ENCODE measurements around the gene LDLRAD4.
"Not testable (repeated sequence)": the region's sequence is repeated elsewhere in the genome, so short reads cannot be mapped to it uniquely, and the experiment has no call there.

The LDLRAD4 gene

GRCh38 chr18:13638719-13639595, 420.4 kb downstream of the LDLRAD4 start:
- DNase-seq (ENCODE audit: low spot score) = peak; percentile 62

DNA sequence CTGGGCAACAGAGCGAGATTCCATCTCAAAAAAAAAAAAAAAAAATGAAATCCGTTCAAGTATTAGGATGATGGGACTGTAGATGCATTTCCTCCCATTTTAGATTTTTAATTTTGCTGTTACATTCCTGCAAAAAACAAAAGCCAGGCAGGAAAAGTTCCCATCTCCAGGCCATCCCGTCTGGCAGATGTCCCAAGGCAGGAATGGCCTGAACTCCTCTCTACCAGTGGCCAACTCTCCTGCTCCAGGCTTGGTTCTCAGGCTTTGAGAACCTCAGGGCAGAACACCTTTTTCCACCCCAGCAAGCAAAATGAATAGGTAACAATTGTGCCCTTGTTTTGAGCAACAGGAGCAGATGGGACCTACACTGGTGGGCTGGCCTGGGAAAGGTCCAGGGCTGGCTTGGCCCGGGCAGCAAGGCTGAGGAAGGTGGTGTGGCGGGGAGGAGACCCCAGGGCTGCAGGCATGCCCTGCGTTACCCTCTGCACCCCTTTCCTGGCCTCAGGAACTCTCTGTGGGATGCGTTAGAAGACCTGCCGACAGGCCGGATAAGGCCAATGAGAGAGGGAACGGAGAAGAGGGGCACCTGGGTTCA, 421.8 kb downstream of the LDLRAD4 start:
- DNase-seq (ENCODE audit: low spot score) = no peak

GRCh38 chr18:13641551-13642439, 423.2 kb downstream of the LDLRAD4 start:
- no peak for DNase-seq (ENCODE audit: low spot score)

GRCh38 chr18:13642440-13642827, 423.9 kb downstream of the LDLRAD4 start:
- no peak for DNase-seq (ENCODE audit: low spot score)

DNA sequence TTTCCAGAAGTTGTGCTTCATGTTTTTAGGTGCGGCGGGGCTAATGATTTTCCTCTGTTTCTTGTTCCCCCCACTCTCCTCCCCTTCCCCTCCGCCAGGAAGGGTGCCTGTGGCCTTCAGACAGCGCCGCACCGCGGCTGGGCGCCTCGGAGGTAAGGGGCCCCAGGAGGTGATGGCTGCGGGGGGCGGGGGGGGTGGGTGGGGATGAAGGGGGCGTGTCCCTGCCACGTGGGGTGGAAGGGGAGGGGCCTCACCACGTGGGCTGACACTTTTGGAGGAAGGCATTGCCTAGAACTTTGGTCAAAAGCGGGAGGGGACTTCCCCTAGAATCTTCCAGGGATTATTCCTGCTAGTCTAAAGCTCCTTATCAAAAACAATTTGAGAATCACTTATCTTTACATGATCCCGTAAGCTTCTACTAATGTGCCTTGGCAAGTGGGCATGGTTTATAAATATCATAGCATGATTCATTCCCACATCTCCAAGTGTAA, 424.7 kb downstream of the LDLRAD4 start:
- no peak for DNase-seq (ENCODE audit: low spot score)

DNA sequence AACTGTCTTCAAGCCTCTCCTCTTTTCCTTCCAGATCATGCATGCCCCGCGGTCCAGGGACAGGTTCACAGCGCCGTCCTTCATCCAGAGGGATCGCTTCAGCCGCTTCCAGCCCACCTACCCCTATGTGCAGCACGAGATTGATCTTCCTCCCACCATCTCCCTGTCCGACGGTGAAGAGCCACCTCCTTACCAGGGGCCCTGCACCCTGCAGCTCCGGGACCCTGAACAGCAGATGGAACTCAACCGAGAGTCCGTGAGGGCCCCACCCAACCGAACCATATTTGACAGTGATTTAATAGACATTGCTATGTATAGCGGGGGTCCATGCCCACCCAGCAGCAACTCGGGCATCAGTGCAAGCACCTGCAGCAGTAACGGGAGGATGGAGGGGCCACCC, 426.5 kb downstream of the LDLRAD4 start:
- DNase-seq (ENCODE audit: low spot score) = no peak

DNA sequence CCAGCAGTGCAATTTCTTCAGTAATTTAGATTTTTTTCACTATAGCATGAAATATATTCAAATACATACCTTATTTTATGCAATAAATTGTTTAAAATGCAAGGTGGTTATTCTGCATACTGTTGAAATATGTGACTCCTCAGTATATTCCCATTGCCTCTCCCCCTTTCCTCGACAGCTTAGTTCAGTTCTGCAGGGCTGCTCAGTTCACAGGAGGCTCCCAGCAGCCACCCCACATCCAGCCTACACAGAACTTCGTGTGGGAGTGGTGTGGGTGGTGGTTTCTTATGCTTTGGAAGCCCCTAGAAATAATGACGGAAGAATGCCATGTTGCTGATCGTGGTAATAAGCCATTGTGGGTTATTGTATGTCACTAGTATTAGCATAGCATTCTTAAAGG, 428.1 kb downstream of the LDLRAD4 start:
- DNase-seq (ENCODE audit: low spot score) = no peak

GRCh38 chr18:13647761-13648160, 429.2 kb downstream of the LDLRAD4 start:
- DNase-seq (ENCODE audit: low spot score) = no peak

- DNase-seq (ENCODE audit: low spot score) = no peak
These were observed 431.1 kb downstream of the LDLRAD4 start for GRCh38 chr18:13649397-13650390.

GRCh38 chr18:13653746-13654433, 435.3 kb downstream of the LDLRAD4 start:
- DNase-seq (ENCODE audit: low spot score) = peak; percentile 62

- DNase-seq (ENCODE audit: low spot score) = no peak
These were observed 439.4 kb downstream of the LDLRAD4 start for GRCh38 chr18:13657974-13658373.

DNA sequence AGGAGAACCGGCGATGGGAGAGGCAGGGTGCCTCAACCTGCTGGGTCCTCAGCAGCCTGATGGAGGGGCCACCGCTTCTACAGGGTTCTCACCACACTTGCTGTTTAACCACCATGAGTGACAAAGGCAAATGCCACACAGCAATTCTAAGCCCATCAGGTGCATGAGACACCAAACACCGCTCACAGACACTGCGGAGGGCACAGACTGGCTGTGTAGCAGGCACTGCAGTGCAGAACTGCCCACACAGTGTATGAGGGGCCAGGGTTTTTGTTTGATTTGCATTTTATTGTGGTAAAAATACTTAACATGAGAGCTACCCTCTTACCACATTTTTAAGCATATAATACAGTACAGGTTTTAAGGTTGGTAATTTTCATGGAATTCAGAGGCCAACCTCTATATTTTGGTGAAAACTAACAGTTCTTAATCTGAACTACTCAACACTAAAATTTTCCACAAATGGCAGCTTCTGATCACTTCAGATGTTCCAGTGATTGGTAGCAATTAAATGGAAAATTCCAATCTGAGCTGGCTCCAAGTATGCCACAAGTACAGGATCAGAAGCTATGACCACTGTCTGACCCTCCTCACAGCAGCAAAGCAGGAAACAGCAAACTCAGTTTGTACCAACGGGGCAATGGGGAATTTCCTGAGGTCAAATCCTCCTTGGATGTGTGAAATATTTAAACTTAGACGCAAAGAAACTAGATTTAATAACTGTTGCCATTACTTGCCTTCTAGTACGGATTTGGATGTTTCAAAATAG, 440.1 kb downstream of the LDLRAD4 start:
- DNase-seq (ENCODE audit: low spot score) = peak; percentile 12

DNA sequence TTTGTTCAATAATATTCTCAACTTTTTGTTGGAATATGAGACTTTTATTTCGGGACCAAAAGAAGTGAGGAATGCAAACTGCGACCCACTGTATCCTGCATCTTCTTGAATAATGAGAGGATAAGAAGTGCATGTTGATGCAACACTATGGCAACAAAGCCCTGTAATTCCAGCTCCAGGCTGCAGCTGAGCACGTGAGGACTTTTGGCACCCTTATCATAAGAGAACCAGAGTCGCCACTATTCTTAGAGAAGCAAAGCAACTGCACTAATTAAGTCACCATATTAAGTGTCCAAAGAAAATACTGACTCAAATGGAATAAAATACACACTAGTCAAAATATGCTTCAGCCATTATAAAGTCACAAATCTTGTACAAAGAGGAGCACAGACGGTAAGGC, 441.9 kb downstream of the LDLRAD4 start:
- DNase-seq (ENCODE audit: low spot score) = peak; percentile 27

DNA sequence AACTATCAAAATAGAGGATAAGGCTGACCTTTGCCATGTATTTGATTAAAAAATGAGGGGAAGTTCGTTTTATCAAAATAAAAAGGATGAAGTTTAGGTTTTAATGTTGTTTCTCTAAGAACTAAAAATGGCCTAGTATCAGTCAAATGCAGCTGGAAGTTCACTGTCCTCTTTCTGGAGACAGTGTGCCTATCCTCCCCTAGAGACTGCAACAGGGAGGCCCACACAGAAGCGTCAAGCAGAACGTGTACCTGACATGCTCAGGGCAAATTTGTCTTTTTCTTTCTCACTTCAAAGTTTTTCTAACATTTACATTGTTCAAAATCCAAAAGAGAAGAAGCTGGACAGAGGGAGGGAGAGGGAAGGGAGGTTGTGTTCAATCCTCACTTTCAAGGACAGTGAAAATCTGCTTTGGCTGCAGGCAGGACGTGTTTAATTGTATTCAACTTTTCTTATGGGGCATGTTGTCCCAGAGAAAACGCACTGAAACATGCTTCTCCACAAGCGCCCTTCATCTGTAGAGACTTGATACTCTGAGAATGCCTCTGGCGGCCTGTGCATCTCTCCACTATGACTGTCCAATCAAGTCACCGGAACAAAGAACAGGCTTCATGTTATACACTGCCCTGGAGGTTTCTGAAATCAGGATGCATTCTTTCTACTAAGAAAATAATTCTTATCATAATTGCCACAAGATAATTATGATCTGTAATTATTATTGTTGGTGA, 442.7 kb downstream of the LDLRAD4 start:
- no peak for DNase-seq (ENCODE audit: low spot score)

DNA sequence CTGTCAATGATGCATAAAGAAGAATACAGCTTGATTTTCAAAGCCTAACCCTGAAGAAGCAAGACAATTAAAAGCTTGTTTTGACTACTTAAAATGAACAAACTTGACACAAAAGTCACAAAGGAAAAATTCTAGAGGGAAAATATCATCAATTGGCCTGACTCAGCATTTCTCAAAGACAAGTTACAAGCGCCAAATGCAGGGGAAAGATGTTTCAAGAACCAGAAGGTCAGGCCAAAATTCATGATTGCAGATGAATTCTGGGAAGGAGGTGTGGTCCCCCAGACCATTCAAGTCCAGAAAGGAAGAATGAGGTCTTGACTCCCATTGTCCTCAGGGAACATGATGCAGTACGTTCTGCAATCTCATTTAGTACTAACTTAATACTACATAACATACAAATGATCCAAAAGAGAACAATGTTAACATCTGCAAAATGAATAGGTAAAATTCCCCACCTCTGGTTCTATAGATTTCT, 443.3 kb downstream of the LDLRAD4 start:
- DNase-seq (ENCODE audit: low spot score) = no peak

DNA sequence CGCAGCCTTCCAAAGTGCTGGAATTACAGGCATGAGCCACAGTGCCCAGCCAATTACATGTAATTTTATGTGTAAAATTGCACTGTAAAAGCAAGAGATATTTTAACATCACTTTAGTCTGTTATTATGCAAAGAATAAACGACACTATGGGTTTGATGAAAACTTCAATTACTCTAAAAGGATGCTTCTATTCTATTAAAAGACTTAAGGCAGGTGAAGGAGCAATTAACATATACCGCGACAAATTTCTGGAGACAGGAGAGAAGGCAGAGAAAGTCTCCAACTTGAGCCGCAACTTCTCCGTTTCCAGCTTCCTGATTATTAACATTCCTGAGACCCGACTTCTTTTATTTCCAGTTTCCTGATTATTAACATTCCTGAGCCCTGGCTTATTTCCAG, 454.1 kb downstream of the LDLRAD4 start:
- no peak for DNase-seq (ENCODE audit: low spot score)

DNA sequence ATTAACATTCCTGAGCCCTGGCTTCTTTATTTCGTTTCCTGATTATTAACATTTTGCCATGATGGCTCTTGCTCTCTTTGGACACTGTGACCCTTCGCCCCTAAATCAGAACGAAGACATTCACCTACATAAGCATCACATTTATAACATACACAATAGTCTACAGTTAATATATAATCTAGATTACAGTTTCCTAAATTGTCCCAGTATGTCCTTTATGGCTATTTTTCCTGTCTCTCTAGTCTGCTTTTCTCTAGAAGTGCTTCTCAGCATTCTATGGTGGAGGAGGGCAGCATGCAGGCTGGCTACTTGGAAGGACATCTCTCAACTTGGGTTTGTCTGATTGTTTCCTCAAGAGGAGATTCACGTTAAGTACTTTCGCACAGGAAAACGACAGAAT, 457.9 kb downstream of the LDLRAD4 start:
- no peak for DNase-seq (ENCODE audit: low spot score)

DNA sequence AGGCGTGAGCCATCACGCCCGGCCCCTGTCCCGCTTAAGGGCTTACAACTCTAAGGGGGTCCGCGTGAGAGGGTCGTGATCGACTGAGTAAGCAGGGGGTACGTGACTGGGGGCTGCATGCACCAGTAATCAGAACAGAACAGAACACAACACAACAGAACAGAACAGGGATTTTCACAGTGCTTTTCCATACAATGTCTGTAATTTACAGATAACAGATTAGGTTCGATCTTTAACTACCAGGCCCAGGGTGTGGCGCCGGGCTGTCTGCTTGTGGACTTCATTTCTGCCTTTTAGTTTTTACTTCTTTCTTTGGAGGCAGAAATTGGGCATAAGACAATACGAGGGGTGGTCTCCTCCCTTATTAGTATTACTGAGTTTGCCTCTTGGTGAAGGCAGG, 458.8 kb downstream of the LDLRAD4 start:
- DNase-seq (ENCODE audit: low spot score) = not testable (repeated sequence)

DNA sequence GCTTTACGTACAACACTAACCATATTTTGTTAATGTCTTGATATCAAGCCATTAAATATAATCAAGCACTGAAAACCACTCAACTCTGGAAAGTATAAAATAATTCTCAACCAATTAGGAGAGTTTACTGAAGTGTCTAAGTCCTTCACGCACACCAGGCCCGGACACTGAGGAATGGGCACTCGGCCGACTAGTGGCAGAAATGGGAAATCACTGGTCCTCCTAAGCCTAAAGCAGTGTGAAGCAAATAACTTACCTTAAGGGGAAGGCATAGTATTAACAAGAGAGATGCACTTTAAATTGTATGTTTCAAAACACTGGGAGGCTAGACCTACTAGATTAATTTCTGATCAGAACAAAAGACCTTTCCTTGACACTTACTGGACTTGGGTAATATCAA, 462.1 kb downstream of the LDLRAD4 start:
- DNase-seq (ENCODE audit: low spot score) = peak; percentile 33
